Vagina (tissue), 2 donors: Measurements from ENCODE around the gene SEMG1. TPM values are rescaled to one million over a fixed set of nuclear protein-coding genes. Genes with fewer than 3 reads are reported as not detected.

ENCODE experiments used
- DNase-seq, 2 donors: peaks; one replicate each; pipeline ENCODE4 v3.0.0-alpha.2; 2017; ENCODE audit errors: extremely low spot score in 2 of 2
- H3K27ac ChIP-seq: fragments of 200-600 bp; sonication (generic); one replicate; pipeline ENCODE4 v1.5.1; 2019
- H3K27me3 ChIP-seq: fragments of 200-600 bp; sonication (generic); one replicate; pipeline ENCODE4 v1.5.1; 2019
- H3K36me3 ChIP-seq, 2 donors: fragments of 200-600 bp; sonication (generic); one replicate each; pipeline ENCODE4 v1.5.1; 2017 to 2019
- H3K4me1 ChIP-seq: fragments of 200-600 bp; sonication (generic); one replicate; pipeline ENCODE4 v1.5.1; 2019
- H3K4me3 ChIP-seq, 2 donors: fragments of 200-600 bp; sonication (generic); 1 replicate in 1 of 2; 2 replicates in 1 of 2; pipeline ENCODE4 v1.5.1; 2016 to 2019
- H3K9me3 ChIP-seq: fragments of 200-600 bp; sonication (generic); one replicate; pipeline ENCODE4 v1.5.1; 2019
- POLR2A ChIP-seq, 2 donors: fragments of 450-650 bp; IDR thresholded peaks; one replicate each; pipeline ENCODE4 v1.6.1; 2017; ENCODE audit warnings: antibody characterized with exemption in 2 of 2, mild to moderate bottlenecking in 2 of 2, moderate library complexity in 2 of 2
- POLR2AphosphoS5 ChIP-seq, 2 donors: sonication (generic); formaldehyde crosslinking; IDR thresholded peaks; one replicate each; pipeline ENCODE4 v1.9.0; 2017; ENCODE audit warnings: antibody characterized with exemption in 2 of 2, mild to moderate bottlenecking in 2 of 2, low read depth in 1 of 2; ENCODE audit not compliant: insufficient read depth in 1 of 2
- intact Hi-C: fragments of 100-400 bp; cut with DNase I; formaldehyde crosslinking; loops from one replicate; pipeline ENCODE4 v1.15.1; 2023
- total RNA-seq: library from RNA; depleted of rRNA; stranded (reverse); fragments of >200 nt; gene quantifications from one replicate; pipeline ENCODE4 v1.2.3, GENCODE V29; 2016
- TF ChIP-seq, protein P1 (sequence below), 3 experiments: fragments of 450-650 bp in 2 of 3; fragments of 200-600 bp in 1 of 3; sonication (generic) in 1 of 3; IDR thresholded peaks; one replicate each; pipeline ENCODE4 v1.5.1; 2017 to 2019; ENCODE audit warnings: antibody characterized with exemption in 3 of 3, mild to moderate bottlenecking in 2 of 3, moderate library complexity in 2 of 3

SEMG1 gene
- total RNA-seq, 1 donor from 2014 or later, result not detected

DNA sequence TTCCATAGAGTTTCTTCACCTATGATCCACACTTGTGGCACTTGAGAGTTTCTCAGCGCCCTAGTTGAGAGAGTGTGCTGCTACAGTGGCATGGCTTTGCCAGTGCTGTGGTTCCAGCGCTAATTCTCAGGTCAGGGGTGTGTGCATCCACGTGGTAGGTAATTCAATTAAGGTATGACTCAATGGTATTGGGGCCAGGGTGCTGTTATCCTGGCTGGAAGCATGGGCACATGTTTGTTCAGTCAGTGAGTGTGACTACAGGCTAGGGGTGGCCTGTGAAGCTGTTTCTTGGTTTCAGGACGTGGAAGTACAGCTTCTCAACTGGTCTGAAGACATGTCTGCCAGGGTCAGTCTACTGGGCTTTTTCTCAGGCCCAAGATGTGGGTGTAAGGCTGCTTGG is 11.3 kb downstream of the SEMG1 start:
- intact Hi-C loops, result no loop called here
- Histone ChIP-seq H3K4me3 (no peak overlapping the region), H3K27me3 (no peaks in the 10 kb centered on the region), H3K9me3 (no peaks in the 10 kb centered on the region), H3K36me3 (no peaks in the 10 kb centered on the region), H3K4me1 (no peaks in the 10 kb centered on the region), H3K27ac (no peak overlapping the region)
- TF ChIP-seq, protein P1, sequence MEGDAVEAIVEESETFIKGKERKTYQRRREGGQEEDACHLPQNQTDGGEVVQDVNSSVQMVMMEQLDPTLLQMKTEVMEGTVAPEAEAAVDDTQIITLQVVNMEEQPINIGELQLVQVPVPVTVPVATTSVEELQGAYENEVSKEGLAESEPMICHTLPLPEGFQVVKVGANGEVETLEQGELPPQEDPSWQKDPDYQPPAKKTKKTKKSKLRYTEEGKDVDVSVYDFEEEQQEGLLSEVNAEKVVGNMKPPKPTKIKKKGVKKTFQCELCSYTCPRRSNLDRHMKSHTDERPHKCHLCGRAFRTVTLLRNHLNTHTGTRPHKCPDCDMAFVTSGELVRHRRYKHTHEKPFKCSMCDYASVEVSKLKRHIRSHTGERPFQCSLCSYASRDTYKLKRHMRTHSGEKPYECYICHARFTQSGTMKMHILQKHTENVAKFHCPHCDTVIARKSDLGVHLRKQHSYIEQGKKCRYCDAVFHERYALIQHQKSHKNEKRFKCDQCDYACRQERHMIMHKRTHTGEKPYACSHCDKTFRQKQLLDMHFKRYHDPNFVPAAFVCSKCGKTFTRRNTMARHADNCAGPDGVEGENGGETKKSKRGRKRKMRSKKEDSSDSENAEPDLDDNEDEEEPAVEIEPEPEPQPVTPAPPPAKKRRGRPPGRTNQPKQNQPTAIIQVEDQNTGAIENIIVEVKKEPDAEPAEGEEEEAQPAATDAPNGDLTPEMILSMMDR (IDR thresholded peaks at IDR 0.05), result no peak
- no peak for TF ChIP-seq POLR2AphosphoS5 (IDR thresholded peaks at IDR 0.05; ENCODE audit: insufficient read depth in 1 of 2, low read depth in 1 of 2)
- TF ChIP-seq POLR2A (IDR thresholded peaks at IDR 0.05), result no peak
- no peak for DNase-seq

DNA sequence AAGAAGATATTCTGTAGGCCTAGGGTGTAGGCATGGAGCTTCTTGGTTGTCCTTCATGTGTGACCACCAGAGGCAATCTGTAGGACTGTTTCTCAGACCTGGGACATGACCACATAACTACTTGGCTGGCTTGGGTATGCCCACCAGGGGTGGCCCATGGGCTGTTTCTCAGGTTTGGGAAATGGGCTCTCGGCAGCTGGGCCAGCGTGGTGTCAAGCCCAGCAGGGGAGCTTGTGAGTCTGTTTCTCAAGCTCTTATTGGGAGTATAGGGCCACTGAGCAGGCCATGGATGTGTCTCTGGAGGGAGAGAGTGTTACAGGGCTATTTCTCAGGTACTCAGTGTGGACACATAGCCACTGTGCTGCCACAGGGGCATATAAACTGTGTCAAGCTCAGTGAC is 11.8 kb downstream of the SEMG1 start:
- intact Hi-C loops, result no loop called here
- TF ChIP-seq, protein P1 (IDR thresholded peaks at IDR 0.05), result no peak
- TF ChIP-seq POLR2A (IDR thresholded peaks at IDR 0.05) (no peak), POLR2AphosphoS5 (IDR thresholded peaks at IDR 0.05; ENCODE audit: insufficient read depth in 1 of 2, low read depth in 1 of 2) (no peak)
- Histone ChIP-seq H3K27me3 (no peaks in the 10 kb centered on the region), H3K9me3 (no peaks in the 10 kb centered on the region), H3K36me3 (no peaks in the 10 kb centered on the region), H3K27ac (no peak overlapping the region), H3K4me3 (no peak overlapping the region), H3K4me1 (no peaks in the 10 kb centered on the region)
- DNase-seq, result no peak

DNA sequence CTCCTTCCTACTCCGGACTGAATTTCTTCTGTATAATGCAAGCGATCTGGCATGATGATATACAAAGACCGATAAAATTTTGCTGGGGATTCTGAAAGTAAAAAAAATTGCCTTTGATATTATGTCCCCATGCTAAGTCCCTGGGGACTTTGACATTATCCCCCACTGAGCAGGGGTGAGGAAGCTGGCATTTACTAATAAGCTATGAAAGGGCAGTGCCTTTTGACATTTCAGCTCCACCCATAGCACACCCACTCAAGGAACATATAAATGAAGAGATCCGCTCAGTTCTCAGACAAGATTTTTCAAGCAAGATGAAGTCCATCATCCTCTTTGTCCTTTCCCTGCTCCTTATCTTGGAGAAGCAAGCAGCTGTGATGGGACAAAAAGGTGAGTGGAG is 14.2 kb downstream of the SEMG1 start, which contains the start of gene SEMG2:
TSS of gene SEMG2 (plus strand) at position 298 of the 400 bp plus-strand sequence. CDS start at position 315, 17 bp downstream.
- H3K36me3 ChIP-seq, result no peaks in the 10 kb centered on the region
- no peaks in the 10 kb centered on the region for H3K4me1 ChIP-seq
- no peaks in the 10 kb centered on the region for H3K27me3 ChIP-seq
- no peak for DNase-seq
- no peak within 1 kb of the TSS for H3K4me3 ChIP-seq
- intact Hi-C loops, result no loop called here
- H3K9me3 ChIP-seq, result no peaks in the 10 kb centered on the region
- no peak for TF ChIP-seq POLR2AphosphoS5 (IDR thresholded peaks at IDR 0.05; ENCODE audit: insufficient read depth in 1 of 2, low read depth in 1 of 2)
- no peak for TF ChIP-seq POLR2A (IDR thresholded peaks at IDR 0.05)
- TF ChIP-seq, protein P1 (IDR thresholded peaks at IDR 0.05), result no peak
- no peak within 1 kb of the TSS for H3K27ac ChIP-seq

DNA sequence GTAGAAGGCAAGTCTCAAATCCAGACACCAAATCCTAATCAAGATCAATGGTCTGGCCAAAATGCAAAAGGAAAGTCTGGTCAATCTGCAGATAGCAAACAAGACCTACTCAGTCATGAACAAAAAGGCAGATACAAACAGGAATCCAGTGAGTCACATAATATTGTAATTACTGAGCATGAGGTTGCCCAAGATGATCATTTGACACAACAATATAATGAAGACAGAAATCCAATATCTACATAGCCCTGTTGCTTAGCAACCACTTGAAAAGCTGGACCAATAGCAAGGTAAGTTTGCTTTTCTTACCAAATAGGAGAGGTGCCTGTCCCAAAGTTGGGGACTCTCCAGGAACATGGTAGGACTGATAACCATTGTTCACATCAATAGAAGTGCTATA is 16.3 kb downstream of the SEMG1 start:
- no peak for TF ChIP-seq POLR2AphosphoS5 (IDR thresholded peaks at IDR 0.05; ENCODE audit: insufficient read depth in 1 of 2, low read depth in 1 of 2)
- TF ChIP-seq POLR2A (IDR thresholded peaks at IDR 0.05), result no peak
- TF ChIP-seq, protein P1 (IDR thresholded peaks at IDR 0.05), result no peak
- H3K27me3 ChIP-seq, result no peaks in the 10 kb centered on the region
- intact Hi-C loops, result no loop called here
- no peaks in the 10 kb centered on the region for H3K36me3 ChIP-seq
- no peaks in the 10 kb centered on the region for H3K4me1 ChIP-seq
- no peak for DNase-seq
- no peaks in the 10 kb centered on the region for H3K9me3 ChIP-seq
- no peak overlapping the region for H3K27ac ChIP-seq
- H3K4me3 ChIP-seq, result no peak overlapping the region

DNA sequence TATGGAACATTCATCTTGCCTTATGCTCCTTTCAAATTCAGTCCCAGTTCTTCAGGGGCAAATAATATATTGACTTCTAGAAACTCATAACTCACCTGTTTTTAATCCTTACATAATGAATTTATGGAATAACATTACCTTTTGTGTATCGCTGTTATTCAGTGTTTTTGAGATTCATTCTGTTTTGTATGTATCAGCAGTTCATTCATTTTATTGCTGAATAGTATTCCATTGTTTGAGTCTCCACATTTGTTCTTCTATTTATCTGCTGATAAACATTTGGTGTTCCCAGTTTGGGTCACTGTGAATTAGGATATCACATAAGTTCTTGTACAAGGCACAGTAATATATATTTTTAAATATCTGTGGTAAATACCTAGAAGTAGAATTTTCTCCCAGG is 19.5 kb downstream of the SEMG1 start:
- Histone ChIP-seq H3K36me3 (no peaks in the 10 kb centered on the region), H3K9me3 (no peaks in the 10 kb centered on the region), H3K27me3 (no peaks in the 10 kb centered on the region), H3K4me3 (no peak overlapping the region), H3K4me1 (no peaks in the 10 kb centered on the region), H3K27ac (no peak overlapping the region)
- no peak for DNase-seq
- no peak for TF ChIP-seq POLR2A (IDR thresholded peaks at IDR 0.05)
- no peak for TF ChIP-seq POLR2AphosphoS5 (IDR thresholded peaks at IDR 0.05; ENCODE audit: insufficient read depth in 1 of 2, low read depth in 1 of 2)
- TF ChIP-seq, protein P1 (IDR thresholded peaks at IDR 0.05), result no peak
- intact Hi-C loops, result no loop called here
